Ovary (tissue), 9 donors: Measurements from ENCODE around the gene CEP89. TPM values are rescaled to one million over a fixed set of nuclear protein-coding genes. Genes with fewer than 3 reads are reported as not detected.

Experiments
- DNase-seq, 5 donors: peaks; one replicate each; pipeline ENCODE4 v3.0.0-alpha.2; 2019 to 2020
- H3K27ac ChIP-seq, 2 donors: fragments of 200-600 bp; one replicate each; pipeline versions ENCODE4 v1.5.1 to v1.8.0; 2019 to 2022
- H3K27me3 ChIP-seq: fragments of 200-600 bp; one replicate; pipeline ENCODE4 v1.8.0; 2022
- H3K36me3 ChIP-seq: fragments of 200-600 bp; sonication (generic); one replicate; pipeline ENCODE4 v1.5.1; 2019
- H3K4me1 ChIP-seq: one replicate; pipeline ENCODE4 v1.8.1; 2013; ENCODE audit warnings: mild to moderate bottlenecking, moderate library complexity; ENCODE audit not compliant: insufficient read depth
- H3K4me3 ChIP-seq: fragments of 200-600 bp; sonication (generic); one replicate; pipeline ENCODE4 v1.5.1; 2017
- H3K9me3 ChIP-seq, 2 donors: fragments of 200-600 bp in 1 of 2; sonication (generic) in 1 of 2; one replicate each; pipeline versions ENCODE4 v1.5.1 to v1.8.1; 2013 to 2019; ENCODE audit warnings: mild to moderate bottlenecking in 1 of 2, moderate library complexity in 1 of 2
- CTCF ChIP-seq, 3 donors: fragments of 450-650 bp in 2 of 3; fragments of 200-600 bp in 1 of 3; IDR thresholded peaks; one replicate each; pipeline versions ENCODE4 v1.5.1 to v1.8.0; 2016 to 2022; ENCODE audit warnings: antibody characterized with exemption in 3 of 3, mild to moderate bottlenecking in 1 of 3
- EP300 ChIP-seq: sonication (generic); formaldehyde crosslinking; IDR thresholded peaks from one replicate; pipeline ENCODE4 v1.6.1; 2017; ENCODE audit warnings: antibody characterized with exemption
- POLR2A ChIP-seq: fragments of 450-650 bp; IDR thresholded peaks from one replicate; pipeline ENCODE4 v1.6.1; 2017; ENCODE audit warnings: antibody characterized with exemption, mild to moderate bottlenecking, moderate library complexity
- WGBS, 3 donors: extraction: QIAGEN DNeasy Blood & Tissue Kit in 1 of 3; methylation state at CpG; one replicate each; pipeline versions ENCODE4 v1.1.5 to v1.1.7; 2013 to 2017; 5-methylcytosine and 5-hydroxymethylcytosine counted together
- intact Hi-C, 4 donors: fragments of 100-400 bp; cut with DNase I; formaldehyde crosslinking; loops; one replicate each; pipeline versions ENCODE4 v1.11.0 to v1.15.1; 2022 to 2023
- polyA plus RNA-seq, 2 donors: library from polyadenylated mRNA; stranded (reverse); fragments of 200-250 nt in 1 of 2; fragments of 350-450 nt in 1 of 2; fragmentation: Illumina TruSeq in 1 of 2; extraction: RNeasy Lipid Tissue Mini Kit (QIAGEN cat#74804) in 1 of 2; gene quantifications; one replicate each; pipeline ENCODE4 v1.2.3, GENCODE V29; 2013 to 2014
- total RNA-seq, 7 donors: library from RNA; depleted of rRNA in 2 of 7; stranded (reverse); fragments of >200 nt in 2 of 7; fragmentation: NEBNext Ultra II Directional in 3 of 7; extraction: Animal tissue kit (Norgen Biotek cat#: 25700) in 3 of 7; gene quantifications; one replicate each; pipeline versions ENCODE4 v1.1.0 to v1.2.4, GENCODE V29; 2016 to 2023
- donor health status: DM: no; HTN: no; CAD: no; lungs with moderate emphysema.
- donor health status: DM: no; HTN: no; CAD: no.
- donor health status: Bipolar disorder and iron deficiency.
- donor health status: DM: yes; HTN: yes; CAD: no.
- donor health status: DM: no; HTN: no; CAD: no.
- donor health status: DM: yes; HTN: yes; CAD: no.

CEP89 gene
- total and polyA plus RNA-seq, 9 donors = 13.0 to 28.3 (median 23.1) TPM

DNA sequence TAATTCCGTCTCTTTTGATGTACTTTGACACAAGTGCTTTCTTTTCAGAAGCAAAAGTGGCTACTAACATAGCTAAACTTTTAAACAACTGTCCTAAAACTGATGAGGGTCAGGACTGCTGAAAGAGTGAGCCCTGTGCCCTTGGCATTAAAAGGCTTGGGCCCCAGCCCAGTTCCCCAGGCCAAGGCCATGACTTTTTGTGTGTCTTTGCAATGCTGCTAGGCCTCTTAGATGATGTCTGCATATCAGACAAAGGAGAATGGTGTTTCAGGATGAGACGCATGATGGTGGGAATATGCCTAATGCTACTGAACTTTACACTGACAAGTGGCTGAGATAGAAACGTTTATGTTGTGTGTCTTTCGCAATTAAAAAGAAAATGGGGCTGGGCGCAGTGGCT, 140.1 kb downstream of the CEP89 start:
- TF ChIP-seq CTCF (IDR thresholded peaks at IDR 0.05) = no peak
- TF ChIP-seq EP300 = no peak
- TF ChIP-seq POLR2A = no peak
- H3K9me3 ChIP-seq = no peaks in the 10 kb centered on the region
- intact Hi-C loops = no loop called here
- H3K4me3 ChIP-seq = no peak overlapping the region
- H3K4me1 ChIP-seq = no peaks in the 10 kb centered on the region
- 87 to 93% (median 87%) methylated on average over 5 of the region's 5 CpGs for WGBS, 3 donors
- no peak for DNase-seq
- H3K27ac ChIP-seq = no peak overlapping the region
- no peaks in the 10 kb centered on the region for H3K27me3 ChIP-seq
- H3K36me3 ChIP-seq = no peaks in the 10 kb centered on the region

DNA sequence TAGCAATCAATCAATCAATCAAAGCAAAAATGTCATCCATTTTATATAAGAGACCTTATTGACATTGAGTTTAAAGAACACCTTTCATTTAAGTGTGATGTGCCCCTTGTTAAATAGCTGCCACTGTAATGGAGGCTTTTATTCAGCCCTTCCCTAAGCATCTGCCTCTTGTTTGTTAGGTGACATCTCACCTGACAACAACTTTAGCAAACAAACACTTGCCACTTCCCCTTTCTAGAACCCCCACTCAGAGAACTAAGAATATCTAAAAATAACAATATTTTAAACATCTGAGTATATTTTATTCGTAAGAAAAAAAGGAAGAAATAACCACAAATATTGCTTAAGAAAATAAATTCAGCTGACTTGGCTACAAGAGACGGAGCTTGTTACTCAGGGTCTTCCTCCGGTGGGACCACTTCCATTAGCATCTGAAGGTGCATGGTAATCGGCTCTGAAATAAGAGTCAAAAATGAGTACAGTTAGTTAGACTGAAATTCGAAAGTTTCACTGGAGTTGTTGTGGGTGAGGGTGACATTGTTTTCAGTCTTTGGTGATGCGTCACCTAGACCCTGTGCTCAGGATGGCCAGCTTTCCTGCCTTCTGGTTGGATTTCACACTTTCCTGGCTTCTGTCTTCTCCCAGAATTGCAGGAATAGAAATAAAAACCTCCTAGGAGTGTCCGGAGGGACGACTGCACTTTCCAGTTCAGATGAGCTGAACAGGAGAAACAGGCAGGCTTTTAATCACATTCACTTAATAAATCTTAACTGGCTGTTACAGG, 141.3 kb downstream of the CEP89 start:
- H3K27ac ChIP-seq = no peak overlapping the region
- H3K4me3 ChIP-seq = no peak overlapping the region
- TF ChIP-seq POLR2A (no peak), EP300 (no peak), CTCF (IDR thresholded peaks at IDR 0.05) (no peak)
- no peaks in the 10 kb centered on the region for H3K9me3 ChIP-seq
- no peak for DNase-seq
- H3K4me1 ChIP-seq = no peaks in the 10 kb centered on the region
- intact Hi-C loops = no loop called here
- H3K27me3 ChIP-seq = no peaks in the 10 kb centered on the region
- H3K36me3 ChIP-seq = no peaks in the 10 kb centered on the region
- 84 to 88% (median 86%) methylated on average over 8 of the region's 8 CpGs for WGBS, 3 donors

DNA sequence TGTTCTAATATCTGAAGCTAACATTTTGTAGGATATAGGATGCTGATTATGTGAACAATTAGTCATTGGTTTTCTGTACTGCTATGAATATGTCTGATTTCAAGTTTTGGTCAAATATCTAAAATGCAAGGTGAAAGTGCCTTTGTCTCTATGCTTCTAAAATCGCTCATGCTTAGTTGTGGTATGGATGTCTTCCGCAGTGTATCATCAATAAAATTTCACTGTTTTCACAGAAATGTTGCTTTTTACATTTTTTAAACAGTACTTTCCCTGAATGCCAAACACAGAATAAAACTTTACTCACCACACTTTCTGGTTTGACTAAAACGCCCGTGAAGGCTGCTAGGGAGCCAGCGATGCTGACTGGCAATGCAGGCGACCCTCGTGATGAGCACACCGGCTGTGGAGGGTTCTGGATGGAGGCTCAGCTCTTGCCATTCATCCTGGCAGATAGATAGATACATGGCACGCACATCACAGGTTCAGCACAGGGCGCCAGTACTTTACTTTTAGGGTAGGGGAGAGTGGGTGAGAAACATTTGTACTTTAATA, 142.3 kb downstream of the CEP89 start:
- intact Hi-C loops = no loop called here
- no peaks in the 10 kb centered on the region for H3K4me1 ChIP-seq
- H3K9me3 ChIP-seq = no peaks in the 10 kb centered on the region
- H3K27me3 ChIP-seq = no peaks in the 10 kb centered on the region
- H3K27ac ChIP-seq = no peak overlapping the region
- TF ChIP-seq CTCF (IDR thresholded peaks at IDR 0.05) (no peak), POLR2A (no peak), EP300 (no peak)
- no peak for DNase-seq
- no peak overlapping the region for H3K4me3 ChIP-seq
- no peaks in the 10 kb centered on the region for H3K36me3 ChIP-seq
- 94 to 96% (median 95%) methylated on average over 10 of the region's 10 CpGs for WGBS, 3 donors

DNA sequence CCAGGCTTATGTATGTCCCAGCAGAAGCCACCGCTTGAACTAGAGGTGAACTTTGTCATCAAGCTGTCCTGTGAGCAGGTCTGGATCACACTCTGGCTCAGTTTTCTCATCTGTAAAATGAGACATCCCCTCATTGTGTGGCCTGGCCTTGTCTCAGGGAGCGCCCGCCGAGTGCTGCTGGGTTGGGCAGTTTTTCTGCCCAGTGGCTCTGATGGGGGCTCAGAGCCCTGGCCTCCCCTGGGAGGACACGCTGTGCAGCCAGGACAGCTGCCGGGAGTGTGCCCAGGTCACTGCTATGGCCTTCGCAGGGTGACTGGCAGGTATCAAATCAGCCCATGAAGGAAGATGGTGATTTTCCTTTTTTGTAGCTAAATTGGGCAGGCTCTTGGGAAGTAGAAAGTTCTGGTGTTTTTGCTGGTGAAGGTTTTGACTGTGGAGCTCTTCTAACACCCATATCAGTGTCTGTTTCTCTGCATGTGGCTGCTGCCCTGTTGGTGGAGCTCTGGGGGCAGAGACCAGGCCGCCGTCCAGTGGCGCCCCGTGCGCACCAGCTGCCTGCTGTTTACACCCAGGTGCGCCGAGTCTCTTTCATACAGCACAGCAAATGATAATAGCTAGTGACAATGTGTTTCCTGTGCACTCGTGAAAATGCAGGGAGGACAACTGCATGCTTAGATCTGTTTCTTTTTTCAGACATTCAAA, 143.0 kb downstream of the CEP89 start:
- no peaks in the 10 kb centered on the region for H3K4me1 ChIP-seq
- no peaks in the 10 kb centered on the region for H3K9me3 ChIP-seq
- H3K36me3 ChIP-seq = no peaks in the 10 kb centered on the region
- no peak overlapping the region for H3K4me3 ChIP-seq
- DNase-seq = no peak
- no peaks in the 10 kb centered on the region for H3K27me3 ChIP-seq
- intact Hi-C loops = no loop called here
- TF ChIP-seq POLR2A (no peak), CTCF (IDR thresholded peaks at IDR 0.05) (no peak), EP300 (no peak)
- 88 to 91% (median 90%) methylated on average over 15 of the region's 15 CpGs for WGBS, 3 donors
- no peak overlapping the region for H3K27ac ChIP-seq
